Testis (tissue), 5 donors: ENCODE results near the gene SGO1. TPM values are rescaled to one million over a fixed set of nuclear protein-coding genes. Genes with fewer than 3 reads are reported as not detected.

Experiments used
- DNase-seq: peaks from one replicate; pipeline ENCODE4 v3.0.0-alpha.2; 2019
- H3K27ac ChIP-seq, 2 donors: fragments of 200-600 bp; sonication (generic); one replicate each; pipeline ENCODE4 v1.5.1; 2019
- H3K27me3 ChIP-seq: fragments of 200-600 bp; sonication (generic); one replicate; pipeline ENCODE4 v1.5.1; 2019
- H3K36me3 ChIP-seq: fragments of 200-600 bp; sonication (generic); one replicate; pipeline ENCODE4 v1.5.1; 2017; ENCODE audit warnings: low read depth; ENCODE audit errors: missing control alignments
- H3K4me1 ChIP-seq: fragments of 200-600 bp; sonication (generic); one replicate; pipeline ENCODE4 v1.5.1; 2019
- H3K4me3 ChIP-seq, 2 donors: fragments of 200-600 bp; sonication (generic); one replicate each; pipeline ENCODE4 v1.5.1; 2017 to 2019
- H3K9me3 ChIP-seq: fragments of 200-600 bp; sonication (generic); one replicate; pipeline ENCODE4 v1.5.1; 2017
- POLR2A ChIP-seq: fragments of 450-650 bp; IDR thresholded peaks from one replicate; pipeline ENCODE4 v1.6.1; 2017; ENCODE audit warnings: antibody characterized with exemption, mild to moderate bottlenecking, moderate library complexity
- WGBS, 2 donors: methylation state at CpG; one replicate each; pipeline ENCODE4 v1.1.5; 2018; 5-methylcytosine and 5-hydroxymethylcytosine counted together
- intact Hi-C: fragments of 100-400 bp; cut with DNase I; formaldehyde crosslinking; loops from one replicate; pipeline ENCODE4 v1.15.1; 2023; ENCODE audit warnings: low total_unique reads
- long read RNA-seq, 2 donors: transcript quantifications; one replicate each; lab custom pipeline, GENCODE V29; 2026
- polyA plus RNA-seq: library from polyadenylated mRNA; stranded (reverse); fragments of 350-450 nt; fragmentation: Illumina TruSeq; extraction: RNeasy Lipid Tissue Mini Kit (QIAGEN cat#74804); gene quantifications from one replicate; pipeline ENCODE4 v1.2.3, GENCODE V29; 2014; ENCODE audit warnings: low read depth, low replicate concordance; ENCODE audit not compliant: insufficient read depth
- total RNA-seq, 2 donors: library from RNA; depleted of rRNA; stranded (reverse); fragments of >200 nt; gene quantifications; one replicate each; pipeline ENCODE4 v1.2.3, GENCODE V29; 2016
- TF ChIP-seq, protein P1 (sequence below), 3 experiments: fragments of 450-650 bp in 2 of 3; fragments of 200-600 bp in 1 of 3; sonication (generic) in 1 of 3; IDR thresholded peaks; one replicate each; pipeline ENCODE4 v1.5.1; 2016 to 2019; ENCODE audit warnings: antibody characterized with exemption in 3 of 3, mild to moderate bottlenecking in 2 of 3, moderate library complexity in 1 of 3

Gene SGO1
- 10 to 100 TPM; 10.0 to 11.9 TPM for total RNA-seq
- polyA plus RNA-seq = 4.4 TPM
- long read RNA-seq, donor 1 = 0 reads
- long read RNA-seq, donor 2 = 0 reads

DNA sequence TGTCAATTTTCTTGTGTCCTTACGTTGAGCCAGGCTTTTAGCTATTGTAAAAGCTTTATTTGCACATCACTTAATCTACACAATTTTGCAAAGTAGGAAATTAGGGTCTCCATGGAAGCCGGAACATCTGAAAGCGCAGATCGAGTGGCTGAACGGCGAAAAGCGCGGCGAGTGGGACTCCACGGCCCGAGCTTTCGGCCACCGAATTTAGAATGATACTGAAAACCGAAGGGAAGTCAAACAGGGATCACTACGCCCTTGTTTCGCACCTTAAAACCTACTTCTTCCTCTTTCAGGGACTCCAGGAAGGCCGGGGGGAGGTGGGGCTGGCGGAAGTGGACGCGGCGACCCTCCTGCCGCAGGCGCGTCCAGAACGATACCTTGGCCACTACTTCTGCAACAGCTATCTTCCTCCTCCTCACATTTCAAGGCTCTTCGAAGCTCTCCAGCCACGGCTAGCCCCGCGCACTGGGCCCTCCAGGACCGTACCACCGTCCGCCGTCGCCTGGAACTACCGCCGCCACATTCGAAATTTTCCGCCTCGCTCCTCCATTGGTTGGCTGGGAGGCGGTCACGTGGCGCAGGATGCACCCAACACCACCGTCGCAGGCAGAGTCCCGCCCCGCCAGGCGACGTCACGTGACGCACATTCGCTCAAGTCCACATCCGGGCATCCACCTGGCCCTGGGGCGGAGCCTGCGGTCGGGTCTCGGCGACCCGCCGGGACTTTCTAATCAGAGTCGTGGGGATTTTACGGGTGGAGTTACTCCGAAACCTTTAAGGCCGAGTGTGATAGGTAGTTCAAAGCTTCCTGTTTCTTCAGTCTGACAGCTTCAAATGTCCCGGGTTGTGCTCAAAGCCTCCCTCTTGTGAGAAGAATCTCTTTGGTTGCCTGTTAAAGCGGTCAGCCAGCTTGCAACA is at the start of gene SGO1:
Gene SGO1, minus strand, starts transcription at position 528 of the 921 bp plus-strand sequence. CDS start 2,179 bp downstream, outside the sequence.
- Histone ChIP-seq H3K27me3 (no peaks in the 10 kb centered on the region), H3K4me1 (peaks cover 7% of the 10 kb centered on the region), H3K4me3 (peak within 1 kb of the TSS; percentile 68 to 80), H3K27ac (peak within 1 kb of the TSS; percentile 76 to 95), H3K36me3 (no peaks in the 10 kb centered on the region), H3K9me3 (no peaks in the 10 kb centered on the region)
- 0 to 1% methylated on average over 26 to 65 of the region's 65 CpGs for WGBS, 2 donors
- peak; percentile 100 for DNase-seq
- intact Hi-C loops = no loop called here
- no peak for TF ChIP-seq POLR2A
- TF ChIP-seq, protein P1, sequence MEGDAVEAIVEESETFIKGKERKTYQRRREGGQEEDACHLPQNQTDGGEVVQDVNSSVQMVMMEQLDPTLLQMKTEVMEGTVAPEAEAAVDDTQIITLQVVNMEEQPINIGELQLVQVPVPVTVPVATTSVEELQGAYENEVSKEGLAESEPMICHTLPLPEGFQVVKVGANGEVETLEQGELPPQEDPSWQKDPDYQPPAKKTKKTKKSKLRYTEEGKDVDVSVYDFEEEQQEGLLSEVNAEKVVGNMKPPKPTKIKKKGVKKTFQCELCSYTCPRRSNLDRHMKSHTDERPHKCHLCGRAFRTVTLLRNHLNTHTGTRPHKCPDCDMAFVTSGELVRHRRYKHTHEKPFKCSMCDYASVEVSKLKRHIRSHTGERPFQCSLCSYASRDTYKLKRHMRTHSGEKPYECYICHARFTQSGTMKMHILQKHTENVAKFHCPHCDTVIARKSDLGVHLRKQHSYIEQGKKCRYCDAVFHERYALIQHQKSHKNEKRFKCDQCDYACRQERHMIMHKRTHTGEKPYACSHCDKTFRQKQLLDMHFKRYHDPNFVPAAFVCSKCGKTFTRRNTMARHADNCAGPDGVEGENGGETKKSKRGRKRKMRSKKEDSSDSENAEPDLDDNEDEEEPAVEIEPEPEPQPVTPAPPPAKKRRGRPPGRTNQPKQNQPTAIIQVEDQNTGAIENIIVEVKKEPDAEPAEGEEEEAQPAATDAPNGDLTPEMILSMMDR (IDR thresholded peaks at IDR 0.05) = no peak

DNA sequence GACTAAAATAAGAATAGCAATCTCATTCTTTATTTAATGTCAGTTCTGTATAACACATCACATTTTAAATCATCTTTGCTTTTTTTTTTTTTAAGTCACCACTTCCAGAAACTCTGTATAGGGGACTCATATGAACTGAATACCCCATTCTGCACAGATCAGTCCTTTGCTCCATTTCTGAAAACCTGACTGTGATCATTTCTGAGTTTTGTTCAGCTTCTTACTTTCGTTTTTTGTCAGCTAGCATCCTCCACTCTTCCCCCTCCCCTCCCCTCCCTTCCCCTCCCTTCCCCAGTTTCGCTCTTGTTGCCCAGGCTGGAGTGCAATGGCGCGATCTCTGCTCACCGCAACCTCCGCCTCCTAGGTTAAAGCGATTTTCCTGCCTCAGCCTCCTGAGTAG is 49.8 kb upstream of the SGO1 start:
- DNase-seq = no peak
- Histone ChIP-seq H3K4me1 (no peaks in the 10 kb centered on the region), H3K27me3 (no peaks in the 10 kb centered on the region), H3K36me3 (no peaks in the 10 kb centered on the region), H3K27ac (no peak overlapping the region), H3K4me3 (no peak overlapping the region), H3K9me3 (no peaks in the 10 kb centered on the region)
- TF ChIP-seq, protein P1 (IDR thresholded peaks at IDR 0.05) = no peak
- no peak for TF ChIP-seq POLR2A
- intact Hi-C loops = no loop called here
- WGBS, 2 donors = 92 to 95% methylated on average over 7 of the region's 7 CpGs

DNA sequence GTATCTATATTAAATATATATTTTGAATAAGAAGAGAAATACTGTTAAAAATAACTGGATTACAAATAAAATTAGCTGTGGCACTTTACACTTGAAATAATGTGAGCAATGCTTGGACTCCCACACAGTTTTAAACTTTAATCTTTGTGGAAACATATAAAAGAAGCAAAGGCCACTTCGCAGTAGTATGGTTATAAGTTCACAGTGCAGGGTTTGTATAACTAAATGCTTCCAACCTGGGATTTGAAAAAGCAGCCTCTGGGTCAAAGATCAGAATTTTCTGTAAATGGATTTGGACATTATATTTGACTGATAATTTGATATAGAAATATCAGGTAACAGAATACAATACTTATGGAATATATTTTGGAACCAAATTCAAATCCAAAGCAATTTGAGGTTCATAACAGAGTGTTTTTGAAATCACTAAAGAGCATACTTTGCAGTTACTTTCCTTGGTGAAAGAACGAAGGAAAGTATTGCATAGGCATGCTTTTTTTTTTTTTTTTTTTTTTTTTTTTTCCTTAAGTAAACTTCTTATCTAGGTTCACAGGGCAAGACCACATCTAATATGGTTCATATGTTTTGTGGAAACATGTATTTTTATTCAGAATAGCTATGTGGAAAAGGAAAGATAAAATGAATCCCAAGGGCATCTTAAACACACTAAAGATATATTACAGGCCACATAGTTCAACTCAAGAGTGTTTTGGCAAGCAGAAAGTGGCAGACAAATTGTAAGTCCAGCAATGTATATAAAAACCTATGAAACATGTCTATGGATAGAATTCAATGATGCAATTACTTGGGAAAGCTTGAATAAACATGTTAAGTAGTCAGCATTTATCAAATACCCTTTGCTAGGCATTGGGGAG is 47.1 kb upstream of the SGO1 start:
- Histone ChIP-seq H3K36me3 (no peaks in the 10 kb centered on the region), H3K27me3 (no peaks in the 10 kb centered on the region), H3K9me3 (no peaks in the 10 kb centered on the region), H3K27ac (no peak overlapping the region), H3K4me1 (no peaks in the 10 kb centered on the region), H3K4me3 (no peak overlapping the region)
- 74 to 75% methylated on average over 2 of the region's 2 CpGs for WGBS, 2 donors
- TF ChIP-seq, protein P1 (IDR thresholded peaks at IDR 0.05) = no peak
- TF ChIP-seq POLR2A = no peak
- DNase-seq = no peak
- intact Hi-C loops = no loop called here

DNA sequence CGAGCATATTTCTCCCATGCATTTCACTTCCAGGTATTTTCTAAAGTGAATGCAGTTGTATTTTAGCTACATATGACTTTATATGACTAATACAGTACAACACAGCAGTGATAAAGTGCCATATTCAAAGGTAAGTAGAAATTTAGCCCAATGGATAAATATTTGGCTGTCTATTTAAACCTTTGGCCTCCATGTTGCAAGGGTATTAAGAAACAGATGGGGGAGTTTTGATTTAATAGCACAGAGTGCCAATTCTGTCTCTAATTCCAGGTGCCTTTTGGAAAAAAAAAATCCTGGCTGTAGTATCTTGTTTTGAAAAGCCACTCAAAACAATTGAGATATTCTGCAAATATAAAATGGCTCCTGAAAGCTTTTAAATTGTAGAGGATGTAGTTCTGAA is 44.9 kb upstream of the SGO1 start:
- H3K4me3 ChIP-seq = no peak overlapping the region
- no peaks in the 10 kb centered on the region for H3K36me3 ChIP-seq
- no peaks in the 10 kb centered on the region for H3K27me3 ChIP-seq
- 85 to 98% methylated on average over 1 of the region's 1 CpG for WGBS, 2 donors
- TF ChIP-seq, protein P1 (IDR thresholded peaks at IDR 0.05) = no peak
- no peak for TF ChIP-seq POLR2A
- H3K4me1 ChIP-seq = no peaks in the 10 kb centered on the region
- H3K27ac ChIP-seq = no peak overlapping the region
- no peaks in the 10 kb centered on the region for H3K9me3 ChIP-seq
- intact Hi-C loops = no loop called here
- no peak for DNase-seq
